K562 (cell line): Measurements from ENCODE around the gene EVI5. TPM values are rescaled to one million over a fixed set of nuclear protein-coding genes. Genes with fewer than 3 reads are reported as not detected.

Experiments used
- BRD4 ChIP-seq: fragments of 200-600 bp; sonication (generic); IDR thresholded peaks from 2 replicates; pipeline ENCODE4 v1.6.1; 2017; ENCODE audit warnings: inconsistent platforms
- E2F1 ChIP-seq: sonication (generic); formaldehyde crosslinking; IDR thresholded peaks from 2 replicates; pipeline ENCODE4 v1.8.1; 2023; ENCODE audit warnings: mild to moderate bottlenecking, missing genetic modification reagents, moderate library complexity
- ETV1 ChIP-seq: fragments of 450-650 bp; conservative IDR thresholded peaks from 2 replicates; pipeline ENCODE4 v1.6.1; 2016; ENCODE audit warnings: missing genetic modification characterization, control low read depth, low read depth, missing compliant biosample characterization
- HMGN3 ChIP-seq: IDR thresholded peaks from 2 replicates; pipeline ENCODE4 v1.6.1; 2011; ENCODE audit warnings: borderline replicate concordance, low read depth, mild to moderate bottlenecking, mixed read lengths, low read length; ENCODE audit not compliant: insufficient read length; ENCODE audit errors: extremely low read depth
- KDM1A ChIP-seq, 2 experiments: fragments of 450-650 bp; IDR thresholded peaks; 2 replicates each; pipeline ENCODE4 v1.6.1; 2016; ENCODE audit warnings: mild to moderate bottlenecking in 2 of 2
- MNT ChIP-seq, 2 experiments: fragments of 450-650 bp; conservative IDR thresholded peaks; 2 replicates each; pipeline ENCODE4 v1.6.1; 2017; ENCODE audit warnings: mild to moderate bottlenecking in 2 of 2, moderate library complexity in 2 of 2
- PCBP2 ChIP-seq: fragments of 200-400 bp; formaldehyde crosslinking; IDR thresholded peaks from 2 replicates; pipeline ENCODE4 v1.6.1; 2018; ENCODE audit warnings: low read length, low read depth, mild to moderate bottlenecking, moderate library complexity; ENCODE audit not compliant: poor library complexity, severe bottlenecking
- PHB2 ChIP-seq: fragments of 450-650 bp; IDR thresholded peaks from 2 replicates; pipeline ENCODE4 v1.6.1; 2017; ENCODE audit warnings: low read depth
- POLR3A ChIP-seq: IDR thresholded peaks from 2 replicates; pipeline ENCODE4 v1.6.1; 2011; ENCODE audit warnings: borderline replicate concordance, mild to moderate bottlenecking, moderate library complexity; ENCODE audit not compliant: insufficient read length, insufficient read depth; ENCODE audit errors: extremely low read depth
- PTTG1 ChIP-seq: fragments of 450-650 bp; IDR thresholded peaks from 2 replicates; pipeline ENCODE4 v1.6.1; 2016; ENCODE audit warnings: low read depth, mild to moderate bottlenecking, missing genetic modification characterization, missing compliant biosample characterization
- SP1 ChIP-seq: sonication (generic); formaldehyde crosslinking; IDR thresholded peaks from 2 replicates; pipeline ENCODE4 v1.8.1; 2022; ENCODE audit warnings: mild to moderate bottlenecking, missing genetic modification reagents
- SPI1 ChIP-seq: IDR thresholded peaks from 2 replicates; pipeline ENCODE4 v1.6.1; 2011; ENCODE audit warnings: low read depth, low read length, control low read depth, borderline replicate concordance
- TCF15 ChIP-seq: fragments of 250-450 bp; sonication (Bioruptor Pico); IDR thresholded peaks from 2 replicates; pipeline ENCODE4 v1.8.0; 2022; ENCODE audit warnings: moderate library complexity, mild to moderate bottlenecking, inconsistent platforms
- ZFPM2 ChIP-seq: fragments of 250-450 bp; sonication (Bioruptor Pico); IDR thresholded peaks from 2 replicates; pipeline ENCODE4 v1.5.1; 2022; ENCODE audit warnings: mild to moderate bottlenecking
- ZNF263 ChIP-seq: sonication (generic); formaldehyde crosslinking; IDR thresholded peaks from 2 replicates; pipeline ENCODE4 v1.8.0; 2022; ENCODE audit warnings: mild to moderate bottlenecking, missing genetic modification reagents, borderline replicate concordance
- ZNF408 ChIP-seq: fragments of 250-450 bp; sonication (Bioruptor Pico); IDR thresholded peaks from 2 replicates; pipeline ENCODE4 v1.4.0; 2020; ENCODE audit warnings: low read depth, mild to moderate bottlenecking, moderate library complexity
- polyA plus RNA-seq, 8 experiments: library from polyadenylated mRNA; depleted of rRNA in 4 of 8; stranded (reverse) in 5 of 8; unstranded in 3 of 8; fragments of >200 nt; fragmentation: Nextera tagmentation in 2 of 8; fragmentation: Illumina TruSeq in 1 of 8; extraction: Ambion mirVana in 2 of 8; extraction: Trizol in 1 of 8; gene quantifications; 2 replicates each; pipeline versions ENCODE4 v1.2.1 to v1.2.3, GENCODE V29; 2011 to 2014; ENCODE audit warnings: inconsistent platforms in 1 of 8, missing spikeins in 1 of 8
- total RNA-seq, 7 experiments: library from RNA; depleted of rRNA in 6 of 7; stranded (reverse); fragments of >200 nt in 6 of 7; fragmentation: Illumina TruSeq in 2 of 7; extraction: Trizol in 2 of 7; gene quantifications; 2 replicates each; pipeline versions ENCODE4 v1.2.1 to v1.2.3, GENCODE V29; 2011 to 2021; ENCODE audit warnings: low replicate concordance in 1 of 7
- TF ChIP-seq, protein P1 (sequence below): fragments of 450-650 bp; formaldehyde crosslinking; IDR thresholded peaks from 2 replicates; pipeline ENCODE4 v1.4.0; 2020; ENCODE audit warnings: mild to moderate bottlenecking, moderate library complexity
- TF ChIP-seq, protein P2 (sequence below): fragments of 450-650 bp; formaldehyde crosslinking; IDR thresholded peaks from 2 replicates; pipeline ENCODE4 v1.4.0; 2020; ENCODE audit warnings: mild to moderate bottlenecking, mixed read lengths
- TF ChIP-seq, protein P3 (sequence below): sonication (generic); formaldehyde crosslinking; IDR thresholded peaks from 2 replicates; pipeline ENCODE4 v1.8.1; 2022; ENCODE audit warnings: missing genetic modification reagents

Gene EVI5
- total and polyA plus RNA-seq, 9 of the 15 experiments (the other 6 are each of a cell fraction or from before 2014, with no cell fraction given), result 1.7 to 50.1 (median 13.7) TPM

- TF ChIP-seq MNT (conservative IDR thresholded peaks at IDR 0.05), result peak; percentile 85 to 91
- no peak; a peak in 1 of 4 replicates for TF ChIP-seq KDM1A (IDR thresholded peaks at IDR 0.05)
- no peak for TF ChIP-seq SPI1
- TF ChIP-seq E2F1 (CRISPR knock-in tag), result peak; percentile 90
- peak; percentile 96 for TF ChIP-seq SP1 (CRISPR knock-in tag)
- no peak for TF ChIP-seq POLR3A
- no peak for TF ChIP-seq HMGN3
- TF ChIP-seq ZNF263, result peak; percentile 56; the same call in 1 of the 2 replicates
- TF ChIP-seq TCF15 (CRISPR knock-in tag), result no peak
- TF ChIP-seq, protein P1, sequence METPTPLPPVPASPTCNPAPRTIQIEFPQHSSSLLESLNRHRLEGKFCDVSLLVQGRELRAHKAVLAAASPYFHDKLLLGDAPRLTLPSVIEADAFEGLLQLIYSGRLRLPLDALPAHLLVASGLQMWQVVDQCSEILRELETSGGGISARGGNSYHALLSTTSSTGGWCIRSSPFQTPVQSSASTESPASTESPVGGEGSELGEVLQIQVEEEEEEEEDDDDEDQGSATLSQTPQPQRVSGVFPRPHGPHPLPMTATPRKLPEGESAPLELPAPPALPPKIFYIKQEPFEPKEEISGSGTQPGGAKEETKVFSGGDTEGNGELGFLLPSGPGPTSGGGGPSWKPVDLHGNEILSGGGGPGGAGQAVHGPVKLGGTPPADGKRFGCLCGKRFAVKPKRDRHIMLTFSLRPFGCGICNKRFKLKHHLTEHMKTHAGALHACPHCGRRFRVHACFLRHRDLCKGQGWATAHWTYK, result peak; percentile 89; the same call in 1 of the 2 replicates
- peak; percentile 100 for TF ChIP-seq BRD4
- no peak for TF ChIP-seq ZNF408
- TF ChIP-seq PHB2, result no peak; the same call in 1 of the 2 replicates
- peak; percentile 86; the same call in 1 of the 2 replicates for TF ChIP-seq ZFPM2
- TF ChIP-seq, protein P2, sequence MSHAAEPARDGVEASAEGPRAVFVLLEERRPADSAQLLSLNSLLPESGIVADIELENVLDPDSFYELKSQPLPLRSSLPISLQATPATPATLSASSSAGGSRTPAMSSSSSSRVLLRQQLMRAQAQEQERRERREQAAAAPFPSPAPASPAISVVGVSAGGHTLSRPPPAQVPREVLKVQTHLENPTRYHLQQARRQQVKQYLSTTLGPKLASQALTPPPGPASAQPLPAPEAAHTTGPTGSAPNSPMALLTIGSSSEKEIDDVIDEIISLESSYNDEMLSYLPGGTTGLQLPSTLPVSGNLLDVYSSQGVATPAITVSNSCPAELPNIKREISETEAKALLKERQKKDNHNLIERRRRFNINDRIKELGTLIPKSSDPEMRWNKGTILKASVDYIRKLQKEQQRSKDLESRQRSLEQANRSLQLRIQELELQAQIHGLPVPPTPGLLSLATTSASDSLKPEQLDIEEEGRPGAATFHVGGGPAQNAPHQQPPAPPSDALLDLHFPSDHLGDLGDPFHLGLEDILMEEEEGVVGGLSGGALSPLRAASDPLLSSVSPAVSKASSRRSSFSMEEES, result no peak
- TF ChIP-seq, protein P3, sequence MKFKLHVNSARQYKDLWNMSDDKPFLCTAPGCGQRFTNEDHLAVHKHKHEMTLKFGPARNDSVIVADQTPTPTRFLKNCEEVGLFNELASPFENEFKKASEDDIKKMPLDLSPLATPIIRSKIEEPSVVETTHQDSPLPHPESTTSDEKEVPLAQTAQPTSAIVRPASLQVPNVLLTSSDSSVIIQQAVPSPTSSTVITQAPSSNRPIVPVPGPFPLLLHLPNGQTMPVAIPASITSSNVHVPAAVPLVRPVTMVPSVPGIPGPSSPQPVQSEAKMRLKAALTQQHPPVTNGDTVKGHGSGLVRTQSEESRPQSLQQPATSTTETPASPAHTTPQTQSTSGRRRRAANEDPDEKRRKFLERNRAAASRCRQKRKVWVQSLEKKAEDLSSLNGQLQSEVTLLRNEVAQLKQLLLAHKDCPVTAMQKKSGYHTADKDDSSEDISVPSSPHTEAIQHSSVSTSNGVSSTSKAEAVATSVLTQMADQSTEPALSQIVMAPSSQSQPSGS (CRISPR knock-in tag), result no peak
- TF ChIP-seq PTTG1 (tag), result no peak
- peak; percentile 53 for TF ChIP-seq ETV1 (tag)
- no peak for TF ChIP-seq PCBP2
Observed at GRCh38 chr1:92831762-92832536, 47.0 kb upstream of the EVI5 start, which contains the start of gene RPL5 (continued).
